Jurkat, Clone E6-1 (cell line): Measurements from ENCODE around the gene FAM171A1.

Experiments
- DNase-seq: peaks from one replicate; pipeline ENCODE4 v3.0.0-alpha.2; 2011; ENCODE audit warnings: low read depth, low spot score
- H3K4me3 ChIP-seq: 2 replicates; pipeline ENCODE4 v1.5.1; 2011; ENCODE audit warnings: mild to moderate bottlenecking, low read length, control low read depth, moderate library complexity

The FAM171A1 gene

DNA sequence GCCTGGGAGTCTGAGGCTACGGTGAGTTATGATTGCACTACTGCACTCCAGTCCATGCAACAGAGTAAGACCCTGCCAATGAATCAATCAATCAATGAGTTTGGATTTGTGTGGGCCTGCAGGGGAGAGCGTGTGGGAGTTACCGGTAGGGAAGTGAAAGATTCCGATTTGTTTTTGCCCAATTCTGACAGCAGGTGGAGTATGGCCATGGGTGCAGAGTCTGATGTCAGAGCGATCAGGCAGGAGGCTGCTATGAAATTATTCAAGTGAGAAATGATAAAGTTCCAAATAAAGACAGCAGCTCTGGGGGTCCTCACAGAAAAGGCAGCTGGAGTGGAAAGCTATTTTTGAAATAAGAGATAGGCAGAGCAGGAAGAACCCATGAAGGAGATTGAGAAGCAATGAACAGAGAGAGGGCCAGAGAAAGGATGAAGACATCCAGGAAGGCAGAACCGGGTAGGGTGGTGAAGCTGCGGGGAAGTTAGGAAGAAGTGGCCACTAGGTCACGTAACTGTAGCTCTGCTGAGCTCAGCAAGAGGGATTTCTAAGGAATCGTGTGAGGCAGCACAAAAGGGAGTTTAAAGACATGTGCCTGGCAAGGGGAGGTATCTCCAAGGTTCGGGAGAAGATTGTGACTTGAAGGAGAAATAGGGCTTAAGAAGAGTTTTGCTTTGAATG, 108.9 kb downstream of the FAM171A1 start:
- DNase-seq: no peak
- H3K4me3 ChIP-seq: no peak overlapping the region

- no peak overlapping the region for H3K4me3 ChIP-seq
These were observed 112.0 kb downstream of the FAM171A1 start for GRCh38 chr10:15259136-15259535.

DNA sequence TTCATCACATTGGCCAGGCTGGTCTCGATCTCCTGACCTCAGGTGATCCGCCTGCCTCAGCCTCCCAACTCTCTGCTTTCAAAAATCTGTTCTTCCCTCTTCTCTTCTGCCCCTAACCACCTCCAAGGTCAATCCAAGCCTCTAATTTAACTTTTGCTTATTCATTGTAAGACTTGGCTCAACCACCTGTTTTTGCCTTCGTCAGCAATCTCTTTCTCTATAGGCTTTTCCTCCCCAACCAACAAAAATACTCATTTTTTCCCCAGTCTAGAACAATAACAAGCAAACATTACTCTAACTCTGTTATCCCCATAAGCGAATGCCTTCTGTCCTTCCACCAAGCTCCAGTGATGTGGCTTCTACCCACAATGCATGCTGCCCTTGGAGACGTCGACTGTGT, 112.8 kb downstream of the FAM171A1 start:
- H3K4me3 ChIP-seq: no peak overlapping the region
- DNase-seq: no peak

More at GRCh38 chr10:15259136-15259535, 112.0 kb downstream of the FAM171A1 start:
- no peak for DNase-seq

DNA sequence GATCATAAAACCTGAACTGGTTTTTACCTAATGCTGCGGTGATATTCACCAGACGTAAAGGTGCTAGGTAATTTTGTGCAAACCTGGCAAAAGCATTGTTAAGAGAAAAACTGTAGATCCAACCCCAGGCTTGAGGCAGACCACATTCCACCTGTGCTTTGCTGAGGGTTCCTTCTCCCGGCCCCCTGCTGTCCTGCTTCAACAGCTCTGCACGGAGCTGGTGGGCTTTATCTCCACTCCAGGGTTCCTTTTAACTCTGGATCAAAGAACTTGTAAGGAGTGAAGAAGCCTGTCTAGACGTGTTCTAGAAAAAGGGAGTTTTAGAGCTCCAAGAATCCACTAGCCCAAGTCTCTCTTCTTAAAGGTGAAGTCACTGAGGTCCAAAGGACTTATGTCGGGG, 115.1 kb downstream of the FAM171A1 start:
- peak; percentile 54 for DNase-seq
- H3K4me3 ChIP-seq: no peak overlapping the region

DNA sequence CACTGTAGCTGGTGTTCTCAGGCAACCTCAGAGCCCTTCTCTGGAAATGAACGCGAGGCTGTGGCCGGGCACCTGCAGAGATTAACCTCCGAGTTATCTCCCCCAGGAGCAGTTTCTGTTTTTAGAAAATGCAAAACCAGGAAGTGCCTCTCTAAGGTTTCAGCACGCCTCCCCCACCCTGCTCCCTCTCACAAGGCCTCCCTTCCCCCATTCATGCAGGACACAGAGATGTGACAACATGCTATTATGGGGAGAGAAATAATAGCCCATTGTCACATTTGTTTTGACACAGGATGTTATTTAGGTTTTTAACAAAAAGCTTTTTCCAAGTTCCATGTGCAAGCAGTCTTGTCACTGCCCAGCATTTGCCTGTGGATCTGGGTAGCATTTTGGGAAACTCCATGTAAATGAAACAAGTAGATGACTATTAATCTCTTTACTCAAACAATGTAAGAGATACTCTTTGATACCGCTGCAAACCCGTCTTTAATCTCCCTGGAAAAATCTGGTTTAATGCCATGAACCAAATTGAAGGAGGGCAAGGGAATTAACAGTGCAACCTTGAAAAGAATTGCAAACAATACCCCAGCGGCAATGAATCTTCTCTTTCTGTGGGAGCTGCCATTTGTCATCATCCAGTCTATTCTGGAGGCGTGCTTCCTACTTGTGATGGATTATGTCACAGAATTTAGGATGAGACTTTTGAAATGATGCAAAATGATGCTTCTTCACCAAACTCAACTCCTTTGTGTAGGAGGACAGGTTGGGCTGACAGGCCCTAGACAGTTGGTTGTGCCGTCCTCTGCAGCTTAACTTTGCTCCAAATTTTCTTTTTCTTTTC, 116.1 kb downstream of the FAM171A1 start:
- DNase-seq: peak; percentile 49
- peak overlapping the region; percentile 31 for H3K4me3 ChIP-seq

DNA sequence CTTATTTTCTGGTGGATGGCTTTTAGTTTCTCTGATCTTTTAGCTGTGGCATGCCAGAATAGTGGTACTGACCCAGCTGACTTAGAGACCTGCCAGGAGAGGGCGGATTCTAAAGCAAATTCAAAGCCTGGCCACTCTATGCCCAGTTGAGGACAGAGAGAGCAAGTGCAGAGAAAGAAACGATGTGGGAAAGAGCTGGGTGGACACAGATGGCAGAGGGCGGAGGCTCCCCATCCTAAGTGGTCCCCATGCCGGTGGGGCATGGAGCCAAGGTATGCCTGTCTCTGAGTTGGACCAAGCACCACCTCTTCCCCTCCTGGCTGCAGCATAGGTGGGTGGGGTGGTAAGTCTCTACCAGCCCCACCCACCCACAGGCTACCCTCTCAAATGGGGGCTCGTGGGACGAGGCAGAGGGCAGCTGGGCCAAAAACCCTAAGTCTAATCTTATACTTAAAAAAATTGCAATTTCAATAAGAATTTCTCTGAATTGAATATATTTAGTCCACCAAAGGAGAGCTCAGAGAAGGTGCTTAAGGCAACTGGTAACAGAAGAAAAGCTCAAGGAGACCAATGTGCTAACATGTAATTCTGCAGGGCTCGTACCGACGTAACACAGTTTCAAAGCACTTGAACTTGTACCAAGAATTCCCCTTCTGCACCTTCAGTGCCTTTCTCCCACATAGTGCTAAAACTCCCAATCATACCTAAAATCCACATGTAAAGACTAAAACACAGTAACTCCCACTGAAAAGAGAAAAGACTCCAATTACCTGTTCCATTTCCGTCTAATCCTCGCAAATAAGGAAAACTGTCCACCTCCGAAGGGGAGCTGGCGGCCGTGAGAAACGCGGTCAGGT, 116.9 kb downstream of the FAM171A1 start:
- no peak for DNase-seq
- H3K4me3 ChIP-seq: peak overlapping the region; percentile 31

- H3K4me3 ChIP-seq: no peak overlapping the region
- DNase-seq: no peak
These were observed 118.7 kb downstream of the FAM171A1 start for GRCh38 chr10:15252396-15252795.

DNA sequence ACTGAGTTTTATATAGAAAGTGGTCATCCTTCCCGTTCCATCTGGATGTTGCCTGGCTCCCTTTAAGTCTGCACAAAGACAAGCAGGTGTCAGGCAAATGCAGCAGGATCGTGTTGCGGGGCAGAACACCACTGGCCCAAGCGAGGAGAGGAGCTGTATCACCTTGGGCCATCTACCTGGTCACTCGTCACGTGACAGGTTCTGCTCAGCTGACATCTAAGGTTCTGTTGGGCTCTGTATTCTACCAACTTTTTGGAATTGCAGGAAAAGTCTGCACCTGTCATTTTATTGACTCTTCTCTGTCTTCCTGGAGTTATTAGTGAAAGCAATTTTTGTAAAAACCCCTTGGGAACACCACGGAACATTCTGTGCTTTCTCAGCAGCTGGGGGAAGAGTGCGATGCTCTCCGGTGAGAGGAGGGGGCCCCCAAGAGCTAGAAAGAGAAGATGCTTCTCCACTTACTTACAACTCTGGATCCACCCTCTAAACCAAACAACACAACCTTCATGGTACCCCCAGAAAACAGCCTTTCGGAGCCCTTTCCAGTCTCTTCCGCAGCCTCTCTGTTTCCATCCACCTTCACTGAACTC, 119.2 kb downstream of the FAM171A1 start:
- DNase-seq: no peak
- no peak overlapping the region for H3K4me3 ChIP-seq

GRCh38 chr10:15245530-15245929, 125.6 kb downstream of the FAM171A1 start:
- peak; percentile 59 for DNase-seq
- no peak overlapping the region for H3K4me3 ChIP-seq

DNA sequence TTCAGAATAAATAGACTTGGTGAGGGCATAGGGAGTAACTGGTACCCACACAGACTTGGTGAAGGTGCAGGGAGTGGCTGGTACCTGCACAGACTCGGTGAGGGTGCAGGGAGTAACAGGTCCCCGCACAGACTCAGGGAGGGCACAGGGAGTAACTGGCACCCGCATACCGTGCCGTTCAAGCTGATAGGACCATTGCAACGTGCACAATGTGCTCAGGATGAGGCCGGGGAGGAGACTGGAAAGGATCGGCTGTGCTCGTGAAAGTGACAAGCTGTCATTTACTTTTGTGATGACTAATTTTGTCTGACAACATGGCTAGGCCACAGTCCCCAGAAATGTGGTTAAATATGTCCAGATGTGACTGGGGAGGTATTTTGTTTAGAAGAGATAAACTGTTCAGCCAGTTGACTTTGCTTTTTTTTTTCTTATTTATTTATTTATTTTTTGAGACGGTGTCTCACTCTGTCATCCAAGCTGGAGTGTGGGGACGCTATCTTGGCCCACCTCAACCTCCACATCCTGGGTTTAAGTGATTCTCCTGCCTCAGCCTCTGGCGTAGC, 126.4 kb downstream of the FAM171A1 start:
- H3K4me3 ChIP-seq: no peak overlapping the region
- DNase-seq: no peak

DNA sequence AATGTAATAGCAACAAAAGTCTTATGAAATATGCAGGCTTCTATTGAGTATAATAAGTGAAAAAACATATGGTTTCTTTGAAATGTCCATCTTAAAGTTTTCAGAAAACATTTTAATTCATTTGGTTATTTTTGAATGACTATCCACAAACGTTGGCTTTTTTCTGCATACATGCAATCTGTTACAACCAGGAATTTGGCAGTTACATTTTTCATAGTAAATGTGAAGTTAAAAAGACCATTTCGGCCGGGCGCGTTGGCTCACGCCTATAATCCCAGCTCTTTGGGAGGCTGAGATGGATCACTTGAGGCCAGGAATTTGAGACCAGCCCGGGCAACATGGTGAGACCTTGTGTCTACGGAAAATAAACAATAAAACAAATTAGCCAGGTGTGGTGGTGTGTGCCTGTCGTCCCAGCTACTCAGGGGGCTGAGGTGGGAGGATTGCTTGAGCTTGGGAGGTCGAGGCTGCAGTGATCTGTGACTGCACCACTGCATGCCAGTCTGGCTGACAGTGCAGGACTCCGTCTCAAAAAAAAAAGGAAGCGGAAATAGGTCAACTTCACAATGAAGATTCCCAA, 128.7 kb downstream of the FAM171A1 start:
- no peak for DNase-seq
- H3K4me3 ChIP-seq: no peak overlapping the region

GRCh38 chr10:15241306-15241705, 129.8 kb downstream of the FAM171A1 start:
- no peak for DNase-seq
- H3K4me3 ChIP-seq: no peak overlapping the region

DNA sequence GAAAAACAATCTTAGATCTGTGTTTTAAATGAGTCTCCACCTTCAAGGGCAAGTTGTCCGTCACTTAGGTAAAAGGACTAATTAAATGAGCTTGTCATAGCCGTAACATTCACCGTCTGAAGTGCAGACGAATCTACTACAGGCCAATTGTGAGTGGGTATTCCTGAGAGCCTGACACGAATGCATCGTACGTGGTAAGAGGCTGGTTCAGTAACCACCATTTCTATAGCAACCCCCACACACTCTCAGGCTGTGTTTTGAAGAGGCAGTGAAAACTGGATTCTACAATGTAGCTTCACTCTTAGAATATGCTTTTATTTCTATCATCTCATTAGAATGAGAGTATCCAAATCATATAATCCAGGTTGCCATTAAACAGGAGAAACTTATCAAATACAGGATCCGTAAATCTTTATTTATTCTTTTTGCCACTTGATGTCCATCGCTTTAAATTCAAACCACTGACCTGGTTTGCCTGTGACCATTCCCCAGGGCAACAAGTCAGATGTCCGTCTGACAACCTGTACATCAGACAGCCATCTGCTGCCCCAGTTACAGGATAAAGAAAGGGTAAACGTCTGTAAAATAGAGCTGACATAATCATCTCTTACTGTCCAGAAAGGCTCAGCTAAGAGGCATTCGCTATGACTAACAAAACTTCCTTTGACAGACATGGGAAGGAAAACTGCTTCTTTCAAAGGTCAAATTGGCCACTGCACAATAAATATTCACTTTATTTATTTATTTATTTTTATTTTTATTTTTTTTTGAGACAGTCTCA, 132.3 kb downstream of the FAM171A1 start:
- no peak for DNase-seq
- no peak overlapping the region for H3K4me3 ChIP-seq

GRCh38 chr10:15237351-15237750, 133.7 kb downstream of the FAM171A1 start:
- no peak overlapping the region for H3K4me3 ChIP-seq
- no peak for DNase-seq

DNA sequence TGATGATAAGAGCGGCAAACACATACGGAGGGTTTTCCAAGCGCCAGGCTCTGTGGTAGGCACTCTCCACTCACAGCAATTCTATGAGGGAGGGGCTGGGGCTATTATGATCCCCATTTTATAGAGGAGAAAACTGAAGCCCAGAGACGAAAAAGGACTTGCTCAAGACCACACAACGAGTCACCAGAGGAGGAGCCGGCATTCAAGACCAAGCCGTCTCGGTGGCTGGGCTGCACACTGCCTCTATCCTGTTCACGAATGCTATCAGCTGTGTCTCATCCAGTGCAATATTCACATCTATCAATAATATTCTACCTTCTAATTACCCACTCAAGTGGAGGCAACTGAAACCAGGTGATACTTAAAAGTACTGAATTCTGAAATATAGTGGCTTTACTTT, 134.7 kb downstream of the FAM171A1 start:
- DNase-seq: no peak
- no peak overlapping the region for H3K4me3 ChIP-seq

DNA sequence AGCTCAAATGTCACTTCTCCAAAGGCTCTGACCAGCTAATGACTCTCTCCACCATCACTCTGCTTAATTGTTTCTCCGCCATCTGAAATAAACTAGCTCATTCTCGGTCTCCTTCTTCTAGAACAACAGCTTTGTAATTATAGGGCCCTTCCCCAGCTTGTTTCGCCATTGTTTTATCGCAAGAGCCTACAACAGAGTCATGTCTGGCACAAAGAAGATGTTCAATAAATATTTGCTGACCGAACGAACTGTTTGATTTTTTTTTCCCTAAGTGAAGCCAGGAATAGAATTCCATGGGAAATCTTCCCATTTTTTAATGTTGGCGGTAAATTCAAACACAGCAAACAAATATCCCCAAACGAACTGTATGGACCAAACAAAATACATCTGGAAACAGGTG, 138.8 kb downstream of the FAM171A1 start:
- DNase-seq: no peak

DNA sequence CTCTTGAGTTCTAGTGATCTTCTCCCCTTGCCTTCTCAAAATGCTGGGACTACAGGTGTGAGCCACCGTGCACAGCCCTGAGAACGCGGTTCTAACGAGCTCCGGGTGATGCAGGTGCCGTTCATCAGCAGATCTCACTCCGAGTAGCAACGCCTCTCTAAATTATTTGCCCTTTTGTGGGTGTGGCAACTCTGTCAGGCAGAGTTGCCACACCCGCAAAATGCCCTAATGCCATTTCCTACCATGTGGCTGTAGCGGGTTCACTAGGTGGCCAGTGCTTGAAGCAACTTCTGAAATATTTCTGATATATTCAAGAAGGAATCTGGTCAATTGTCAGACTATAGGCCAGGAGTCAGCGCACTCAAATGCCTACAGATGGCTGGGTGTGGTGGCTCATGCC, 139.7 kb downstream of the FAM171A1 start:
- no peak for DNase-seq

More for the DNA sequence above, 138.8 kb downstream of the FAM171A1 start:
- H3K4me3 ChIP-seq: no peak overlapping the region

GRCh38 chr10:15230257-15230656, 140.8 kb downstream of the FAM171A1 start:
- no peak for DNase-seq
- no peak overlapping the region for H3K4me3 ChIP-seq

More for the DNA sequence above, 139.7 kb downstream of the FAM171A1 start:
- no peak overlapping the region for H3K4me3 ChIP-seq
